SK-N-SH treated with all-trans-retinoic acid at 6 μM for 48 hours (cell line): ENCODE data around the gene ATL1.

Source experiments
- CSDC2 ChIP-seq: fragments of 250-450 bp; sonication (Bioruptor Pico); IDR thresholded peaks from 2 replicates; pipeline ENCODE4 v1.5.0; 2020; ENCODE audit warnings: mild to moderate bottlenecking, moderate library complexity
- ESRRG ChIP-seq: fragments of 250-450 bp; sonication (Bioruptor Pico); IDR thresholded peaks from 2 replicates; pipeline ENCODE4 v1.6.1; 2021; ENCODE audit warnings: mild to moderate bottlenecking
- GLIS3 ChIP-seq: fragments of 250-450 bp; sonication (Bioruptor Pico); IDR thresholded peaks from 2 replicates; pipeline ENCODE4 v1.5.0; 2020; ENCODE audit warnings: mild to moderate bottlenecking, moderate library complexity
- RARB ChIP-seq: fragments of 250-450 bp; sonication (Bioruptor Pico); IDR thresholded peaks from 2 replicates; pipeline ENCODE4 v1.8.0; 2021; ENCODE audit warnings: mild to moderate bottlenecking, moderate library complexity
- TCF4 ChIP-seq: fragments of 250-450 bp; sonication (Bioruptor Pico); IDR thresholded peaks from 2 replicates; pipeline ENCODE4 v1.8.0; 2021; ENCODE audit warnings: mild to moderate bottlenecking, moderate library complexity, borderline replicate concordance
- TSHZ2 ChIP-seq: fragments of 250-450 bp; sonication (Bioruptor Pico); IDR thresholded peaks from 2 replicates; pipeline ENCODE4 v1.5.0; 2020; ENCODE audit warnings: mild to moderate bottlenecking, moderate library complexity
- ZFP30 ChIP-seq: fragments of 450-650 bp; formaldehyde crosslinking; IDR thresholded peaks from 2 replicates; pipeline ENCODE4 v1.5.0; 2022; ENCODE audit warnings: mild to moderate bottlenecking, moderate library complexity
- TF ChIP-seq, protein P1 (sequence below): fragments of 250-450 bp; sonication (Bioruptor Pico); IDR thresholded peaks from 2 replicates; pipeline ENCODE4 v1.8.0; 2020; ENCODE audit warnings: mild to moderate bottlenecking, moderate library complexity, borderline replicate concordance

GRCh38 chr14:50600849-50601248 lies 40.9 kb downstream of the ATL1 start:
- TF ChIP-seq ESRRG = no peak
- TF ChIP-seq, protein P1, sequence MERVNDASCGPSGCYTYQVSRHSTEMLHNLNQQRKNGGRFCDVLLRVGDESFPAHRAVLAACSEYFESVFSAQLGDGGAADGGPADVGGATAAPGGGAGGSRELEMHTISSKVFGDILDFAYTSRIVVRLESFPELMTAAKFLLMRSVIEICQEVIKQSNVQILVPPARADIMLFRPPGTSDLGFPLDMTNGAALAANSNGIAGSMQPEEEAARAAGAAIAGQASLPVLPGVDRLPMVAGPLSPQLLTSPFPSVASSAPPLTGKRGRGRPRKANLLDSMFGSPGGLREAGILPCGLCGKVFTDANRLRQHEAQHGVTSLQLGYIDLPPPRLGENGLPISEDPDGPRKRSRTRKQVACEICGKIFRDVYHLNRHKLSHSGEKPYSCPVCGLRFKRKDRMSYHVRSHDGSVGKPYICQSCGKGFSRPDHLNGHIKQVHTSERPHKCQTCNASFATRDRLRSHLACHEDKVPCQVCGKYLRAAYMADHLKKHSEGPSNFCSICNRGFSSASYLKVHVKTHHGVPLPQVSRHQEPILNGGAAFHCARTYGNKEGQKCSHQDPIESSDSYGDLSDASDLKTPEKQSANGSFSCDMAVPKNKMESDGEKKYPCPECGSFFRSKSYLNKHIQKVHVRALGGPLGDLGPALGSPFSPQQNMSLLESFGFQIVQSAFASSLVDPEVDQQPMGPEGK (CRISPR knock-in tag) = no peak
- no peak for TF ChIP-seq GLIS3
- TF ChIP-seq TCF4 (CRISPR knock-in tag) = no peak
- TF ChIP-seq ZFP30 (CRISPR knock-in tag) = no peak
- no peak for TF ChIP-seq RARB (CRISPR knock-in tag)
- no peak for TF ChIP-seq TSHZ2 (CRISPR knock-in tag)
- TF ChIP-seq CSDC2 (CRISPR knock-in tag) = no peak
